Kidney (tissue), 14 donors: Measurements from ENCODE around the gene SIM1. TPM values are rescaled to one million over a fixed set of nuclear protein-coding genes. Genes with fewer than 3 reads are reported as not detected.

Source experiments
- DNase-seq, 5 donors: peaks; one replicate each; pipeline ENCODE4 v3.0.0-alpha.2; 2013 to 2020
- FAIRE-seq: peaks from 2 replicates; lab custom pipeline; 2012; peaks lifted over from hg19 to GRCh38; lab: Jason Lieb, UNC
- H3K27ac ChIP-seq, 2 donors: one replicate each; pipeline ENCODE4 v1.7.0; 2013; ENCODE audit warnings: low read depth in 2 of 2, low read length in 2 of 2, inconsistent platforms in 1 of 2
- H3K27me3 ChIP-seq: one replicate; pipeline ENCODE4 v1.7.1; 2013; ENCODE audit warnings: low read length, inconsistent platforms; ENCODE audit not compliant: control insufficient read depth, insufficient read depth
- H3K36me3 ChIP-seq, 3 donors: one replicate each; pipeline versions ENCODE4 v1.7.0 to v1.7.1; 2013; ENCODE audit warnings: low read length in 3 of 3, control low read depth in 1 of 3, inconsistent platforms in 1 of 3; ENCODE audit not compliant: insufficient read depth in 3 of 3, control insufficient read depth in 2 of 3
- H3K4me1 ChIP-seq, 3 donors: one replicate each; pipeline versions ENCODE4 v1.7.0 to v1.7.1; 2013; ENCODE audit warnings: low read length in 3 of 3, inconsistent platforms in 1 of 3, low read depth in 1 of 3; ENCODE audit not compliant: control insufficient read depth in 2 of 3, insufficient read depth in 2 of 3
- H3K4me3 ChIP-seq, 3 donors: one replicate each; pipeline versions ENCODE4 v1.7.0 to v1.8.1; 2013; ENCODE audit warnings: low read length in 3 of 3, control low read depth in 1 of 3, inconsistent platforms in 1 of 3
- H3K9ac ChIP-seq, 3 donors: one replicate each; pipeline versions ENCODE4 v1.7.0 to v1.7.1; 2013; ENCODE audit warnings: low read length in 3 of 3, control low read depth in 1 of 3, inconsistent platforms in 1 of 3
- H3K9me3 ChIP-seq, 3 donors: one replicate each; pipeline versions ENCODE4 v1.7.0 to v1.7.1; 2013; ENCODE audit warnings: low read length in 3 of 3, control low read depth in 1 of 3, inconsistent platforms in 1 of 3; ENCODE audit not compliant: control insufficient read depth in 2 of 3, insufficient read depth in 1 of 3
- intact Hi-C: fragments of 100-400 bp; cut with DNase I; formaldehyde crosslinking; loops from one replicate; pipeline ENCODE4 v1.11.1; 2022
- polyA plus RNA-seq: library from polyadenylated mRNA; stranded (reverse); fragments of 350-450 nt; fragmentation: Illumina TruSeq; extraction: RNeasy Lipid Tissue Mini Kit (QIAGEN cat#74804); gene quantifications from one replicate; pipeline ENCODE4 v1.2.3, GENCODE V29; 2014; ENCODE audit warnings: low read depth, low replicate concordance; ENCODE audit not compliant: insufficient read depth
- total RNA-seq: library from RNA; stranded (reverse); fragmentation: NEBNext Ultra II Directional; extraction: Animal tissue kit (Norgen Biotek cat#: 25700); gene quantifications from one replicate; pipeline ENCODE4 v1.2.1, GENCODE V29; 2021
- TF ChIP-seq, protein P1 (sequence below): IDR thresholded peaks from 3 replicates; pipeline ENCODE4 v1.5.1; 2012; ENCODE audit warnings: mild to moderate bottlenecking, moderate library complexity, borderline replicate concordance; ENCODE audit not compliant: insufficient read depth; ENCODE audit errors: extremely low read depth
- donor health status: control.
- donor health status: control.
- donor health status: control.
- donor health status: control.
- donor health status: control.
- donor health status: DM: yes; HTN: yes; CAD: no.
- donor health status: Normal renal cell carcinoma (clear cell type).

SIM1 gene
- total and polyA plus RNA-seq, 2 donors from 2014 or later, result 4.4 to 31.8 TPM

GRCh38 chr6:100461917-100462705, 2.6 kb downstream of the SIM1 start:
- Histone ChIP-seq H3K9me3 (no peaks in the 10 kb centered on the region), H3K4me1 (peaks cover 0 to 5% (median 3%) of the 10 kb centered on the region in 3 donors), H3K4me3 (peak overlapping the region; percentile 65 to 77 (median 67)), H3K27me3 (peaks cover 76% of the 10 kb centered on the region), H3K27ac (peak overlapping the region; percentile 83 to 93), H3K9ac (peak overlapping the region; percentile 70 to 94 (median 78)), H3K36me3 (peaks cover 0 to 5% (median 0%) of the 10 kb centered on the region in 3 donors)
- FAIRE-seq (no peak), DNase-seq (peak in 1 of 5 donors; percentile 52)
- TF ChIP-seq, protein P1, sequence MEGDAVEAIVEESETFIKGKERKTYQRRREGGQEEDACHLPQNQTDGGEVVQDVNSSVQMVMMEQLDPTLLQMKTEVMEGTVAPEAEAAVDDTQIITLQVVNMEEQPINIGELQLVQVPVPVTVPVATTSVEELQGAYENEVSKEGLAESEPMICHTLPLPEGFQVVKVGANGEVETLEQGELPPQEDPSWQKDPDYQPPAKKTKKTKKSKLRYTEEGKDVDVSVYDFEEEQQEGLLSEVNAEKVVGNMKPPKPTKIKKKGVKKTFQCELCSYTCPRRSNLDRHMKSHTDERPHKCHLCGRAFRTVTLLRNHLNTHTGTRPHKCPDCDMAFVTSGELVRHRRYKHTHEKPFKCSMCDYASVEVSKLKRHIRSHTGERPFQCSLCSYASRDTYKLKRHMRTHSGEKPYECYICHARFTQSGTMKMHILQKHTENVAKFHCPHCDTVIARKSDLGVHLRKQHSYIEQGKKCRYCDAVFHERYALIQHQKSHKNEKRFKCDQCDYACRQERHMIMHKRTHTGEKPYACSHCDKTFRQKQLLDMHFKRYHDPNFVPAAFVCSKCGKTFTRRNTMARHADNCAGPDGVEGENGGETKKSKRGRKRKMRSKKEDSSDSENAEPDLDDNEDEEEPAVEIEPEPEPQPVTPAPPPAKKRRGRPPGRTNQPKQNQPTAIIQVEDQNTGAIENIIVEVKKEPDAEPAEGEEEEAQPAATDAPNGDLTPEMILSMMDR, result no peak
- intact Hi-C loops, result no loop called here

GRCh38 chr6:100461278-100461916, 3.3 kb downstream of the SIM1 start:
- Histone ChIP-seq H3K36me3 (peaks cover 0 to 5% (median 0%) of the 10 kb centered on the region in 3 donors), H3K4me1 (peaks cover 0 to 3% (median 2%) of the 10 kb centered on the region in 3 donors), H3K27me3 (peaks cover 77% of the 10 kb centered on the region), H3K9me3 (no peaks in the 10 kb centered on the region), H3K9ac (peak overlapping the region; percentile 59 to 94 (median 70)), H3K4me3 (peak overlapping the region; percentile 65 to 77 (median 67)), H3K27ac (peak overlapping the region; percentile 83 to 93)
- DNase-seq, result peak in 3 of 5 donors; percentile 33 to 64 (median 44)
- intact Hi-C loops, result no loop called here
- TF ChIP-seq, protein P1, result no peak
- no peak for FAIRE-seq

DNA sequence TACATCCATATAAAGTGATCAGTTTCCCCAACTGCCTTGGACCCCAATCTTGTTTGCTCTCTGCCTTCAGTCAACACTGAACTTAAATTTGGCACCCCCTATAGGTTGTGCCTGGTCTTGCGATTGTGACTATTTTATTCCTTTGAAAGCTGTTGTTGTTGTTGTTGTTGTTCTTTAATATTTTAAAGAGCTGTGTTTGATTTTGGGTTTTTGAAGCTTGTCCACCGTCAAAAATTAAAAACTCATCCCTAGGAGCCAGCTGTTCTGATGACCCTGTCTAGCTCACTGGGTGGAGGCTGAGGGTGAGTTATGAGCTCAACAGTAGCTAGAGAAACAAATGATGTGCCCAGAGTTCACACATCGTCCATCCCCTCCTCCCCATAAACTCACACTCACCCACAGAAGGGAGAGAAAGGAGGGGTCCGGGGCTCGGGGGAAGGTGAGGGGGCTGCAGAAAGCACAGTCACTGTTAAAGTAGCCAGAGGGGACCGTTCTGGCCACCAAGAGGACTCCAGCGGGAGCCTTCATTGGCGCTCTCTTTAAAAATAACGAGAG, 4.0 kb downstream of the SIM1 start:
- H3K9me3 ChIP-seq, result no peaks in the 10 kb centered on the region
- H3K27ac ChIP-seq, result peak overlapping the region; percentile 75 to 93
- H3K9ac ChIP-seq, result peak overlapping the region; percentile 39 to 94 (median 59)
- DNase-seq (peak in 3 of 5 donors; percentile 59 to 77 (median 72)), FAIRE-seq (no peak)
- peaks cover 0 to 3% (median 2%) of the 10 kb centered on the region in 3 donors for H3K4me1 ChIP-seq
- H3K36me3 ChIP-seq, result peaks cover 0 to 5% (median 0%) of the 10 kb centered on the region in 3 donors
- H3K4me3 ChIP-seq, result peak overlapping the region; percentile 40 to 77 (median 67)
- intact Hi-C loops, result no loop called here
- peaks cover 78% of the 10 kb centered on the region for H3K27me3 ChIP-seq
- TF ChIP-seq, protein P1, result peak; percentile 34
